Esophagus muscularis mucosa (tissue), 3 donors: ENCODE data around the gene NLRP7.
"Not testable (repeated sequence)": the region's sequence is repeated elsewhere in the genome, so short reads cannot be mapped to it uniquely, and the experiment has no call there.

Source experiments
- CTCF ChIP-seq, 3 experiments: fragments of 200-600 bp in 2 of 3; fragments of 450-650 bp in 1 of 3; sonication (generic) in 2 of 3; IDR thresholded peaks; one replicate each; pipeline ENCODE4 v1.5.1; 2017 to 2019; ENCODE audit warnings: antibody characterized with exemption in 3 of 3, mild to moderate bottlenecking in 2 of 3, moderate library complexity in 1 of 3
- POLR2A ChIP-seq: fragments of 450-650 bp; IDR thresholded peaks from one replicate; pipeline ENCODE4 v1.6.1; 2017; ENCODE audit warnings: antibody characterized with exemption, moderate library complexity, mild to moderate bottlenecking, low read depth

DNA sequence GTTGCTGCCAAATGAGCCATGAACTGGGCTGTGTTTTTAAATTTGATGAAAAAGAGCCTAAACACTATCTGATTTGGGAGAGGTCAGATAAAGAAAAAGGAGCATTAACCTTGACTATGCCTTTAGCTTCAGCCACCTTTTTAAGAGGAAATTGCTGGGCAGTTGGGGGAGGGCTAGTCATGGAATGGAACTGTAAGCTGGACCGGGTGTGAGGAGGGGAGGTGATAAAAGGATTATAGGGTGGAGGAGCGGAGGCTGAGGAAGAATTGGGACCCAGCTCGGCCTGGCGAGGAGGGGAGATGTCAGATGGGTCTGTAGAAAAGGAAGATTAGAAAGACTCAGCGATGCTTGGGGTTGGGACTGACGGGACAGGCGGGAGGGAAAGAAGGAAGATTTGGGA lies 48.6 kb downstream of the NLRP7 start:
- TF ChIP-seq POLR2A; CTCF (IDR thresholded peaks at IDR 0.05): not testable (repeated sequence)
